Measurements from ENCODE around the gene CLTB.

CLTB gene

DNA sequence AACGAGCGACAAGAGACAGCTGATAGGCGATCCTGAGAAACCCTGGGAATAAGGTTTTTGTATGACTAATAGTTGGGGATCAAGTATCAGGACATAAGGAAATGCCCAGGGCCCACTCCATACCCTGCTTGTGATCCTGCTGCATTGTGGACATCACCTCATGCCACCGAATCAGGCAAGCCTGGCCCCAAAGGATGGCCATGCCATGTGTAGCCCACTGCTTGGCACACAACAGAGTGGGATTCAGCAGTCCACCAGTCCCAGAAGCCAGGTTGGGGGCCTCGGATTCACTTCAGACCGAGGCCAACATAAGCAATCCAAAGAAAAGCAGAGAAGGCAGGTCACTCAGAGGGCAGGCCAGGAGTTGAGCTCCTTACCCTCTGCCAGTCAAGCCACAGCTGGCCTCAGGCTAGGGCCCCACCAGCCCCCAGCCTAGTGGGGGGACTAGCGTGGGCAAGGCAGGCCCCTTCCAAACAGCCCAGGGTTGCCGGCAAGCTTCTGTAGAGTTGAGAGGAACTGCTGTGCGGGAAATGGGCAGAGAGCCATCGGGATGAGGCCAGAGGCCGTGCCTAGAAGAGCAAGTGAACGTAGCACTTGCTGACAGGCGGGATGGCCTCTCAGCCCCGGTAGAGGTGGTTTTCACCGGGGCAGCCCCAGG is 33.0 kb downstream of the CLTB start:
- ChIA-PET POLR2A (no interaction called here), CTCF (no interaction called here)
- H3K4me3 ChIP-seq (ENCODE audit: low read depth, low read length) = no peak overlapping the region
- TF ChIP-seq, protein P1, sequence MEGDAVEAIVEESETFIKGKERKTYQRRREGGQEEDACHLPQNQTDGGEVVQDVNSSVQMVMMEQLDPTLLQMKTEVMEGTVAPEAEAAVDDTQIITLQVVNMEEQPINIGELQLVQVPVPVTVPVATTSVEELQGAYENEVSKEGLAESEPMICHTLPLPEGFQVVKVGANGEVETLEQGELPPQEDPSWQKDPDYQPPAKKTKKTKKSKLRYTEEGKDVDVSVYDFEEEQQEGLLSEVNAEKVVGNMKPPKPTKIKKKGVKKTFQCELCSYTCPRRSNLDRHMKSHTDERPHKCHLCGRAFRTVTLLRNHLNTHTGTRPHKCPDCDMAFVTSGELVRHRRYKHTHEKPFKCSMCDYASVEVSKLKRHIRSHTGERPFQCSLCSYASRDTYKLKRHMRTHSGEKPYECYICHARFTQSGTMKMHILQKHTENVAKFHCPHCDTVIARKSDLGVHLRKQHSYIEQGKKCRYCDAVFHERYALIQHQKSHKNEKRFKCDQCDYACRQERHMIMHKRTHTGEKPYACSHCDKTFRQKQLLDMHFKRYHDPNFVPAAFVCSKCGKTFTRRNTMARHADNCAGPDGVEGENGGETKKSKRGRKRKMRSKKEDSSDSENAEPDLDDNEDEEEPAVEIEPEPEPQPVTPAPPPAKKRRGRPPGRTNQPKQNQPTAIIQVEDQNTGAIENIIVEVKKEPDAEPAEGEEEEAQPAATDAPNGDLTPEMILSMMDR (IDR thresholded peaks at IDR 0.05; ENCODE audit: insufficient read depth, low read length, missing control alignments) = no peak
- DNase-seq (ENCODE audit: low read depth, low spot score) = no peak

- DNase-seq (ENCODE audit: low read depth, low spot score) = no peak
- no peak overlapping the region for H3K4me3 ChIP-seq (ENCODE audit: low read depth, low read length)
- CTCF ChIA-PET = no interaction called here
- TF ChIP-seq, protein P1 (IDR thresholded peaks at IDR 0.05; ENCODE audit: insufficient read depth, low read length, missing control alignments) = no peak
- POLR2A ChIA-PET = no interaction called here
Observed at GRCh38 chr5:176382721-176383120, 33.6 kb downstream of the CLTB start.

DNA sequence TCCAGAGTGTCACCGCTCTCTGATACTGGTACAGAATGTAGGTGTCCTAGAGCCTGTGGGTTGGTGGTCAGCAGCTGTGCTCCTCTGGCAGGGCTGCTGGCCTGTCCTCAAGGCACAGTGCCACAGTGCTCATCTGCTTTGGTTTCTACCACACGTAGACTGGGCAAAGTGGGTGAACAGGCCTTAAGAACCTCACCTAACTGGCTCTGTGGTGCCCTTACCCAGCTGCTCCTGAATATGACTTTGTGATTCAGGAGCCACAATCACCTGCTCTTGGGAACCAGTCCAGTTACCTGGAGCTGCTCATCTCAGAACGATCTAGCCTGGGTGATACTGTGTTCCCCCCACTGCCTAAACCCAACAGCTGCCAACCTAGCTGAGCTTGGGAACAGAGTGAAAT is 34.4 kb downstream of the CLTB start:
- TF ChIP-seq, protein P1 (IDR thresholded peaks at IDR 0.05; ENCODE audit: insufficient read depth, low read length, missing control alignments) = no peak
- POLR2A ChIA-PET = interaction anchor here (1.9 kb wide), 1 partner anchor 20 kb away, joined by 5 read pairs; no protein-coding TSS in a partner anchor
- CTCF ChIA-PET = no interaction called here
- no peak overlapping the region for H3K4me3 ChIP-seq (ENCODE audit: low read depth, low read length)
- no peak for DNase-seq (ENCODE audit: low read depth, low spot score)

DNA sequence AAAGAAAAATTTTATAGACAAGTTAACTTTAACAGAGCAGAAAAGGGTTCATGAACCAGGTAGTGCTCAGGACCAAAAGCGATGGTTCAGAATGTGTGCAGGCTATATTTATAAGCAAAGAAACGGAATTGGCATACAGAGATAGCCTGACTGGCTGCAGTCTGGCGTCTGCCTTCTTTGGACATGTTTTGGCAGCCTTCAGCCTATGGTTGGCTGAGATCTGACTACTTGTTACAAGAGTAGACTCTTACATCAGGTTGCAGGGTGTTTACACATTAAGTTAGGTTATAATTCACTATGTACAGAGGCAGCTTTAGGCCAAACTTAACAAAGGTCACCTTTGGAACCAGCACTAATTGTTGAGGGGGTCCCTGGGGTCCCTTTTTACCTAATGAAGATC is 34.9 kb downstream of the CLTB start:
- TF ChIP-seq, protein P1 (IDR thresholded peaks at IDR 0.05; ENCODE audit: insufficient read depth, low read length, missing control alignments) = no peak
- H3K4me3 ChIP-seq (ENCODE audit: low read depth, low read length) = no peak overlapping the region
- CTCF ChIA-PET = no interaction called here
- POLR2A ChIA-PET = interaction anchor here (1.9 kb wide), 1 partner anchor 19 kb away, joined by 5 read pairs; no protein-coding TSS in a partner anchor
- no peak for DNase-seq (ENCODE audit: low read depth, low spot score)

GRCh38 chr5:176379881-176380280 is 36.5 kb downstream of the CLTB start:
- ChIA-PET POLR2A (no interaction called here), CTCF (interaction anchor here (1.0 kb wide), 1 partner anchor 11 kb away, joined by 3 read pairs; no protein-coding TSS in a partner anchor)
- TF ChIP-seq, protein P1 (IDR thresholded peaks at IDR 0.05; ENCODE audit: insufficient read depth, low read length, missing control alignments) = no peak
- H3K4me3 ChIP-seq (ENCODE audit: low read depth, low read length) = no peak overlapping the region
- no peak for DNase-seq (ENCODE audit: low read depth, low spot score)

GRCh38 chr5:176373100-176373818 is 43.1 kb downstream of the CLTB start:
- H3K4me3 ChIP-seq (ENCODE audit: low read depth, low read length) = no peak overlapping the region
- ChIA-PET POLR2A (no interaction called here), CTCF (no interaction called here)
- TF ChIP-seq, protein P1 (IDR thresholded peaks at IDR 0.05; ENCODE audit: insufficient read depth, low read length, missing control alignments) = no peak
- DNase-seq (ENCODE audit: low read depth, low spot score) = no peak

Data from AG04449 (cell line).